Right ventricle myocardium superior (tissue), 1 donor: ENCODE data around the gene FGA. TPM values are rescaled to one million over a fixed set of nuclear protein-coding genes. Genes with fewer than 3 reads are reported as not detected.
A peak's percentile ranks its signal among the peaks of the same experiment; 100 is the strongest.

Experiments used
- ATAC-seq: fragments of 200-7000 bp; cut with Tn5 transposase; one replicate; pipeline ENCODE4 v1.9.1; 2020; ENCODE audit warnings: mild to moderate bottlenecking; ENCODE audit not compliant: poor library complexity
- DNase-seq: peaks from one replicate; pipeline ENCODE4 v3.0.0-alpha.2; 2020
- intact Hi-C: fragments of 100-400 bp; cut with DNase I; formaldehyde crosslinking; loops from one replicate; pipeline ENCODE4 v1.11.2; 2022
- long read RNA-seq: library from polyadenylated mRNA; unstranded; transcript quantifications from one replicate; pipeline ENCODE4 v2.0.0, GENCODE V29; 2021
- total RNA-seq: library from RNA; stranded (reverse); fragmentation: NEBNext Ultra II Directional; extraction: Animal tissue kit (Norgen Biotek cat#: 25700); gene quantifications from one replicate; pipeline ENCODE4 v1.2.1, GENCODE V29; 2021
- donor health status: DM: no; HTN: yes; CAD: no; lungs with severe emphysema.

Gene FGA
- 0.46 TPM for total RNA-seq
- long read RNA-seq = 0 reads

DNA sequence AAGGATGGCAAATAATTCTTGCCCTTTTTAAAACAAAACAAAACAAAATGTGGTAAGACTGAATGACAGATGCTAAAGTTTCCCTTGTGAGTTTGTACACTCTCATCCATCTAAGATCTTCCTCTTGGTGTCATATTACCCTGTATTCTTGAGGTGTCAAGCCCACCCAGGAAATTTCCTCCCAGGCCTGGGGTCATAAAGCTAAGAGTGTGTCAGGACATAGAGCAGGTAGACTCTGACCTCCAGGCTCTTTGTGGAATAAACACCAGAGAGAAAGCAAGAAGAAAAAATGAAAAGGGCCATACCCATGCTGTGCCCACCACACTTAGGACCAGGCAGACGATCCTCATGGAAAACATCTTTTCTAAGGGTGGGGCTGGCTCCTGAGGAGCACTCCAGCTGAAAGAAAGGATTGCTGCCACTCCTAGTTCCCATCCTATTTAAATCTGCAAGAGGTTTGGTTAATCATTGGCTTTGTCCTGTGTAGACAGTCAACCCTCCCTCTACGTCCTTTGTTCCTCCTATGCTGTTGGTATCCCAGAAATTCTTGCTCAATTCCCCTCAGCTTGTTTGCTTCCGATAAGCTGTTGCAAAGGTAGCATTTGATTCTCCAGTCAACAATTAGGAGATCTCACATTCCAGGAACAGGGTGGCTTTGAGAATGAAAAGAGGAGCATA lies at the start of gene FGA:
TSS of gene FGA (minus strand) at position 414 of the 678 bp plus-strand sequence. CDS start at position 359, 55 bp downstream.
- DNase-seq (no peak), ATAC-seq (no peak)

DNA sequence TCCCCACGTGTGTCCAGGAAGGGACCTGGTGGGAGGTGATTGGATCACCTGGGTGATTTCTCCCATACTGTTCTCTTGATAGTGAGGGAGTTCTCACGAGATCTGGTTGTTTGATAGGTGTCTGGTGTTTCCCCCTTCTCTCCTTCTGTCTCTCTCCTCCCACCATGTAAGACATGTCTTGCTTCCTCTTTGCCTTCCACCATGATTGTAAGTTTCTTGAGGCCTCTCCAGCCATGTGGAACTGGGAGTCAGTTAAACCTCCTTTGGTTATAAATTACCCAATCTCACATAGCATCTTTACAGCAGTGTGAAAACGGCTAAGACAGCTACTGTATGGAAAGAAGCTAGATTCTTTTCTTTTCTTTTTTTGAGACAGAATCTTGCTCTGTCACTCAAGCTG lies 43.5 kb upstream of the FGA start:
- DNase-seq (no peak), ATAC-seq (no peak)
- intact Hi-C loops = no loop called here

More for the DNA sequence above, at the start of gene FGA:
- intact Hi-C loops = no loop called here

DNA sequence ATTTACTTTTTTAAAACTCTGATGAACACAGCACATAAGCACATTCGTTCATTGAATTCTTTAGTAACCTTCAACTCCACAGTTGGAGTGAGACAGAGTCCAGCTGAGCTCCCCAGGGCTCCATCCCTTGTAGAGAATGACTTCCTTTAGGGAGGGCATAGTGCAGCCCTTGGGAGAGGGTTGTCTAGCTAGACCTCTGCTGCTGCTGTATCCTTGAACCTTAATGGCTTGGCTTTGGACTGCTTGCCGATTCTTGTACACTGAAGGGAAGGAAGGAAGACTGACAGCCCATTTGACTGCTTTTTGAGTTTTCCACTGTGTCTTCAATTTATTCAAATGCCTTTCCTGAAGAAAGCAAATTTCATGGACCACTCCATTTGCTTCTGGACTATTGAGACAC lies 41.3 kb upstream of the FGA start:
- intact Hi-C loops = no loop called here
- DNase-seq (no peak), ATAC-seq (no peak)

DNA sequence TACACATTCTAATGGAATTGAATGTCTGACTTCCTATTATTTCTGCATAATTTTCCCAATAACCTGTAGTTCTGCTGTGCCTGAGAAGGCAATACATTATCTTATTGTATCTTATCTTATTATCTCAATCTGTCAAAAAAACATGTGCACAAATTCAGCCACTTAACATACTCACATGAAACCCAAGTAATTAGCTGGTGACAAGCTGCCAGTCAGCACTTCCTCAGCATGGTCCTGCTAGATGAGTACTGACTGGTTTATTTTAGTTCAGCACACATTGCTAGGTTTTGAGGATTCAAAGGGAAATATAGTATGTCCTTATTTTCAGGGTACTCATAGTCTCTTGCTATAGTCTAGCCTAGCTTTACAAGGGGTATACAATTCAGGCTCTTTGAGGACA lies 39.8 kb upstream of the FGA start:
- no peak for DNase-seq
- intact Hi-C loops = no loop called here
- ATAC-seq = no peak

DNA sequence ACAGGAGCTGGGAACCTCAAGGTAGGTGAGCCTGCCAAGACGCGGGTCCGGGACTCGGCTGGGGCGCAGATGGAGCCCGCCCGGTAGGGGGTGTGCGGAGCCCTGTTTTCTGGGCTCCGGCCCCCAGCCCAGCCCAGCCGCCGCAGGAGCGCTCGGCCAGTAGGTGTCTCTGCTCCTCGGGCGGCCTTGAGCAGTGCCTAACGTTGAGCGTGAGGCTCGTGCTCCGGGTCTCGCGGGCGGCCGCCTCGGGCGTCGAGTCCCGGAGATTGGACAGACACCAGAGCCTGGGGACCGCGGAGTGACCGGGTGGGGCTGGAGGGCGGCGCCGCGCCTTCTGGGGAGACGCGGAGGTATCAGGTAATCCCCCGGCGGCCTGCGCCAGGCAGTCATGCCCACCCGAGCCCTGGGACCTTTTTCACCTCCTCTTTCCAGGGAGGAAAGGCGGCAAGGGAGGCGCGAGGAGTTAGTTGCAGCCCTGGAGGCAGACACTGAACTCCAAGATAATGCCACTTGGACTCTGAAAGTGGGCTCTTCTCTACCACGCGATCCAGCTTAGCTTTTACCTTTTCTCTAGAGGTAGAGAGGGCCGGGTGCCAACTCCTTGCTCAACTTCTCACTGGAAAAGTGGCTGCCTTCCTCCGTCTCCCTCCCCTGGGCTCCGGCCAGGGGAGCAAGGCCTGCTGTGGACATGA lies 36.4 kb upstream of the FGA start:
- ATAC-seq = peak; percentile 79
- intact Hi-C loops = no loop called here
- peak; percentile 57 for DNase-seq

DNA sequence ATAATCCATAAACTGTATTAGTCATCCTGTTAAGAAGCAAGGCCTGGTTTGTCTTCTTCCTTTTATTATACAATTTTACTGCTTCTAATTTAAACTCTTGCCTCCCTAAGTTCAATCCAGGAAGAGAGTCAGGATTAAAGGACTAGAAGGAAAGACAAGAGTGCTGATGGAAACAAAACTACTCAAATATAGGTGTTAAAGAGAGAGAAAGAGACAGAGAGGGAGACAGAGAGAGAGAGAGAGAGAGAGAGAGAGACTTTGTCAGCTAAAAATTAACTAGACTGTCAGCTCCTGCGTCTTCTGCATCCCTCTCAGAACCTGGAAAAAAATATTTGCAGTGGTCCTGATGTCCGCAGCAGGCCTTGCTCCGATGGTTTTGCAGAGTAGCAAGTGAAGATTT lies 35.4 kb upstream of the FGA start:
- intact Hi-C loops = no loop called here
- ATAC-seq = no peak
- DNase-seq = no peak

DNA sequence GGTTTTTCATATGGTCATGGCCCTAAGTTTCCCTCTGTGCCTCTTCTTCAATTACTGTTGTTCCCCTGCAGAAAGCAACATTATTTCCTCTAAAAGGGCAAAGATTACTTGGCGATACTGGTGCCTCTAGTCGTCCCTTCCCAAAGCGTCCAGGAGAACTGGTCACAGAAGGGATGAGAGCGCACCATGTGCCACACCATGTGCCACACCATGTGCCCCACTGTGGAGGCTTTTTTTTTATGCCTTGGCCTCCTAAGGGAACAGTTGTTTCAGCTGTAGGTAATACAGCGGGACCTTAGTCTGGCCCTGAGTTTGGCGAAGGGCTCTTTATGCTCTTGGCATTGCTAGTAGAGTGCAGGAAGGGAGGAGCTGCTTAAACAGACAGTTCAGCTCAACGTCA lies 33.5 kb upstream of the FGA start:
- ATAC-seq (no peak), DNase-seq (no peak)
- intact Hi-C loops = no loop called here

DNA sequence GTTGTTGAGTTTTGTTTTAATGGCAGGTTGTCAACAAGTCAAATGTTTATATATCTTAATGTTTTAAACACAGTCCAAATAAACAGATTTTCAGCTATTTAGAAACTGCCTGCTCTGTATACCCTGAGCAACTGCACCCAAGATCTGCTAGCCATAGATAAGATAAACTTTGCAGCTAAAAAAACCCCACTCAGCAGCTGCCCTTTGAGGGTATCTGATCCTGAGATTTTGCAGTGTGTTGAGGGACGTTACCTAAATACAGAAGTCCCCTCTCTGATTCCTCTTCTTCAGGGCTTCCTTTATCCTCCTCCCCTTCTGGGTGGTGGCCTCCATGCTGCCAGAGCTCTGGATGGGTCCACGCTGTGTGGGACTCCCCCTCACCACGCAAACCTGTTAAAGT lies 32.9 kb upstream of the FGA start:
- intact Hi-C loops = no loop called here
- ATAC-seq (no peak), DNase-seq (no peak)

DNA sequence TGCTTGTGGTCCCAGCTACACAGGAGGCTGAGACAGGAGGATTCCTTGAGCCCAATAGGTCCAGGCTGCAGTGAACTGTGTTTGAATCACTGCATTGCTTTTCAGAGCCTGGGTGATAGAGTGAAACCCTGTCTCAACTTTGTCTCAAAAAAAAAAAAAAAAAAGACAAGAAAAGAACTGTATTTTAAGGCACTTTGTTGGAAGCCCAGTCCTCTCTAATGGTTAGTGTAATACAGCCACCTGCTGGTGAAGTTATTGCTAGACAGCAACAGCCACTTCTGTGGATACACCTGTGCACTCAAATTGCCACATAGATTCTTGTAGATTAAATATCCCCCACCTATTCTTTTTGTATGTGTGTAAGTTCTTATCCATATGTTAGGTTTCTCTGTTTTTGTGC lies 32.1 kb upstream of the FGA start:
- intact Hi-C loops = no loop called here
- DNase-seq (no peak), ATAC-seq (peak; percentile 52)

DNA sequence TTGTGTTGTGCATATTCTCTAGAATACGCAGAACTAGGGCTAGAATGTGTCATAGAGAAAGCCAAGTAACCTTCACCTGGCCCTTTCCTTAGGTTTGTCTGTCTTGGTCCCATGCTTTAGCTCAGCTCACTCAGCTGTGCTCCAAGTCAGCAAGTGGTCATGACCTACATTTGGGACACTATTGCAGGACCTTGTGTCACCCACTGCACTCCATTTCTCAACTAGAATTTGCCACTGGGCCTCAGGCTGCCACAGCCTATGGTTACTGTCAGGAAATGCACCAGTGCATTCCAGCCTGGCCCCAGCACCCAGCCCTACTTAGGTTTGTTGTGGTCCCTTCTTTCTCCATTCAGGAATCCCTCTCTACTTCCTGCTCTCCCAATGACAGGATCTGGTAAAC lies 29.6 kb upstream of the FGA start:
- intact Hi-C loops = no loop called here
- no peak for DNase-seq
- ATAC-seq = no peak

DNA sequence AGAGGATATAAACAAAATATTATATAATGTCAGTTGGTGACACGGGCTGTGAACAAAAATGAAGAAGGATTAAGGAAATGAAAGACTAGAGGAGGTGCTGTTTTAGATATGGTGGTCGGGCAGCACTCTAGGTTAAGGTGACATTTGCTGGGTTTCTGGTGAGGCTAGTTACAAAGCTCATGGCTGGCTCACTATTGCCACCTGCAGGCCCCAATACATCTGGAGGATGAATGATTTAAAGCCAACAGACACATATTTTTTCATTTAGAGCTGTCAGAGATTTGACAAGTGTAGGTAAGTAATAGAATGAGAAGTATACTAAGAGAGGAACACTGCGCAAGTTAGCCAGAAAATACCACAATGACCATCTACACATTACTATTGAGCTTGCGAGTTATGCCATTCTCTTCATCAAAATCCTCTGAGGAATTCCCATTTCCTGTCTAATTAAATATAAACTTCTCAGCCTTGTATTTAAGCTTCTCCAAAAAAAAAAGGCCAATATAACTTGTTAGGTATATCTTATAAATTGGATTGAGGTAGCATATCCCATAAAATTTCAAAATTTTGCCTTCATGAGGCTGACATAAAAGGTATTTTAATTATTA lies 28.3 kb upstream of the FGA start:
- ATAC-seq = no peak
- intact Hi-C loops = loop anchor here (5.0 kb wide), 1 partner anchor 67 kb away; the partner anchor contains the start of gene PLRG1
- DNase-seq = peak; percentile 42

DNA sequence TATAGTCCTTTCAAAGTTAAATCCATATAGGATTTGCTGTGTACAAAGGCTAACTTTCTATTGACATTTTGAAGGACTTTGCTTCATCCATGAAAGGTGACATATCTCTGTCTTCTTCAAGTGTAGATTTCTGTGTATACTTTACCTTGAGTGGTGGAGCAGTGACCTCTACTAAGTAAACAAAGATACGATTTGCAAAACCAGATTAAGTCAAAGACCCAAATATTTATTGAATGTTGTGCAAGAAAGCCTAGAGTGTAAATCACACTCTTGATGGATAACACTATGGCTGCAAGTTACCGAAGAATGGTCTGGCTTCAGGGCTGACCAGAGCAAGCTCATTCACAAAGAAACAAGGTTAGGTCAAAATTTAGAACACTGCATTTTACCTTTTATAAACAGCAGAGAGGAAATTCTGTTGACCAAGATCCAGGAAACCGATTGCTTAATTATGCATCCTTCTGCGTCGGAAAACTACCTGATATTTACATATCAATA lies 27.3 kb upstream of the FGA start:
- intact Hi-C loops = loop anchor here (5.0 kb wide), 1 partner anchor 66 kb away; the partner anchor contains the start of gene PLRG1
- DNase-seq = no peak
- ATAC-seq = no peak

DNA sequence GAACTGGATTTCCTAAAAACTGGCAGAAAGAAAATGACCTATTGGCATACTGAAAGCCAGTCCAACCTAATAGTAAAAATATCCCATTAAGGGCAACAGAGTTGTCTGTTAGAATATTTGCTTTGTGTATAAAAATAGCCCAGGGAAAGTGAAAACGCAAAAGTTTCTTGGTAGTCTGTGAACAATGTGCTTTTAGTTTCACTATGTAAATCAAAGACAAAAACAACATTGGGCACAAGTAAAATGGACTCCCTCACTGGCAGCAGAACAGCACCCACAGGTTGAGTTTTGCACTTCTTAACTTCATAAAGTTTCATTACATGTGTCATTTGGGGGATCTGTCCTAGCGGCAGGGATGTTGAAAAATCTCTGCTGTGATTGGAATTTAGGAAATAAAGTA lies 26.2 kb upstream of the FGA start:
- no peak for ATAC-seq
- intact Hi-C loops = loop anchor here (5.0 kb wide), 1 partner anchor 64 kb away; the partner anchor contains the start of gene PLRG1

DNA sequence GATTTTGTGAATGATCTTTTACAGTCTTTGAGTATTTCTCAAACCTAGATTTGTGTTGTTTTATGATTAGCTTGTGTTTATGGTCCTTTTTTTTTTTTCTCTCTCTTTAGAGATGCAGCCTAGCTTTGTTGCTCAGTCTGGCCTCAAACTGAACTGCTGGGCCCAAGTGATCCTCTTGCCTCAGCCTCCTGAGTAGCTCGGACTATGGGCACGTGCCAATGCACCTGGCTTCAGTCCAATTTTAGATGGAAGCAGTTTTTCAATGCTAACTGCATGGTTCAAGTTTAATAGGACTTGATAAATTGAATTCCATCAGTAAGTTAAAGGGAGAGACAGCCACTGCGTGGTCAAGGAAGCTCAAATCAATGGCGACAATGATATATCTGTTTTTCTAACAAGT lies 25.7 kb upstream of the FGA start:
- no peak for DNase-seq
- no peak for ATAC-seq
- intact Hi-C loops = loop anchor here (5.0 kb wide), 1 partner anchor 64 kb away; the partner anchor contains the start of gene PLRG1

More for the DNA sequence above, 26.2 kb upstream of the FGA start:
- DNase-seq = no peak

DNA sequence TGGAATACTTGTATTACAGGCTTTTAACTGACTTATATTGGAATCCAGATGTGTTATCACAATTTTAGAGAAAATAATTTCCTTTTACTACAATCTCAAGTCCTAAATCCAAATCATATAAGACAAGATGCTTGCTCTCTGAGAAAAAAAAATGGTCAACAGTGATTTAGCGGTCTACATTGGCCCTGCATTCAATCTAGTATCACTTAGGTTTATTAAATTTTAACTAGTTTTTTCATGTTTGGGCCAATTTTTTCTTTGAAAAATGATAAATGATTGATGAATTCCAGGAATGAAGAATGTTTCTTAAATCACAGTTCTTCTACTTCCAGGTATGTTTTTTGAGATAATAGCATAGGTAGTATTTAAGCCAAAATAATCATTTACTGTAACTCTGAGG lies 24.7 kb upstream of the FGA start:
- intact Hi-C loops = loop anchor here (5.0 kb wide), 1 partner anchor 63 kb away; the partner anchor contains the start of gene PLRG1
- ATAC-seq (no peak), DNase-seq (no peak)

DNA sequence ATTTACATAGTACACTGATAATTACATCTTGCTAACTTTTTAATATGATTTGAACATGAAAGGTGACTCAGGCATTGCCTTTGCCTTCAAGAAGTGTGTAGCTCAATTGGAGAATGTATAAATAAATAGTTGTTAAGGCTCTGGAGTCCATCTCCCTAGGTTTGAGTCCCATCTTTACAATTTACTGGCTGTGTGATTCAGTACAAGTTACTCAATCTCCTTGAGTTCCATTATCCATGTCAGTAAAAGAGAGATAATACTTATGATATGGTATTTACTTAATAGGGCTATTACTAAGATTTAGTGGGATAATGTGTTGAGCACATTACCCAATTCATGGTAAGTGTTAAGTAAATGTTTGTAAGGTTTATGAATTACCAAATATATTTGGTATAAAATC lies 23.8 kb upstream of the FGA start:
- intact Hi-C loops = no loop called here
- DNase-seq (no peak), ATAC-seq (no peak)

DNA sequence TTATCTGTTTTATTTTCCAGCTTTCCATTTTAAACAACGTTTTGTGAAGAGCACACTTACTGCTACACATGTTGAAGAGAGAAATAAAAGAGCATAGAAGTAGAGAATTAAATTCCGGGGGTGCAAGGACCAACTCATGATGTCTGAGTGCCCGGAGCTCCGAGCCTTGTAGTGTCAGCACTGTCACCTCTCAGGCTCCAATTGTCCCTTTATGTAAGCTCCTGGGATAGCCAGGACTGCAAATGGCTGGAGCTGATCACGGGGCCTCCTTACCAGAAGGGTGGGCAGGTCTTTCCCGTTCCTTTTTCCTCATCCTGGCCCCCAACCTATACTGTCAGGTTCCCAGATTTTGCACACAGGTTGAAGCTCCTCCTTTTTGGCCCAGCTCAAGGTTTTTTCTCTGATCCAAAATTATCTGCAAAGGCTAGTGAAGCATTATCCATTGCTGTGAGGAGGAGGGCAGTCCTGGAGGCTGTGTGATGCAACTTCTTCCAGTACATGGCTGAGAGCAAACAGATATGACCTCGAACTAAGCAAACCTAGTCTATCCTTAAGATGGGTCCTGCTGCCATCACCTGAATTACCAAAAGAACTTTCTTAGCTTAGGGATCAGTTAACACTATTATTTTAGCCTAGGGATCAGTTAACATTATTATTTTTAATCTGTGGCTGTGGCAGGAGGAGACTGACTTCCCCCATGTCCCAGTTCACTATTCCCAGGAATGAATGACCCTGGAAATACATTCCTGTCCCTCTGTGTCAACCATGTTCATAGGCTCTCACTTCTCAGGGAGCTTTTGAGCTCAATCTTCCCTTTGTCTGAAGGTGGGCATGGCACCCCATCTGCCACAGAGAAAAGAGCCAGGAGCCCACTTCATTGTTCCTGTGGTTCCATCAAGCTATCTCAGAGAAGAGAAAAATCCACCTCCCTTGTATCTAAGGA lies 22.2 kb upstream of the FGA start, which contains the start of gene FGG:
TSS of gene FGG (minus strand) at position 185 of the 943 bp plus-strand sequence. CDS start at position 138, 47 bp downstream.
- DNase-seq (no peak), ATAC-seq (no peak)
- intact Hi-C loops = no loop called here

DNA sequence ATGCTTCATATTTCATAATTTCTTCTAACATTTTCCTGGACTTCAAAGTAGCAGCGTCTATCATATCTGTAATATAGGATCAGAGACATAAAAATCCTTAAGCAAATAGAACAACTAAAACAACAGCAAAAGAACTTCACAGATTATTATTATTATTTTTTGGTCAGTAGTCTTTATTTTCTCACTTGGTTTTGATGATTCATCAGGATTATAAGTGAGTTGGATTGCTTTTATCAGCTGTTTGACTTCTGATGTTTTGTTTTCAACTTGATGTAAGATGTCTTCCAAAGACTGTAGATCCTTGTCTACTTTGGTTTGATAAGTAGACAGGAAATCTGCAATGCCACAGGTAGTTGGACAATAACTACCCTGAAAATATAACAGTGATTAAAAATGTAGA lies 21.3 kb upstream of the FGA start:
- ATAC-seq (no peak), DNase-seq (no peak)
- intact Hi-C loops = no loop called here
